Keratinocyte (primary cell): ENCODE measurements around the gene ADAMTSL1.

Experiments
- EZH2 ChIP-seq: IDR thresholded peaks from one replicate; pipeline ENCODE4 v1.6.1; 2012; ENCODE audit warnings: inconsistent platforms, mild to moderate bottlenecking, low read length, moderate library complexity
- TF ChIP-seq, protein P1 (sequence below), 3 experiments: IDR thresholded peaks in 1 of 3; conservative IDR thresholded peaks in 1 of 3; optimal IDR thresholded peaks in 1 of 3; 2 replicates in 2 of 3; 3 replicates in 1 of 3; pipeline versions ENCODE3 to v1.5.1; 2011; ENCODE audit warnings: low read length in 3 of 3, mild to moderate bottlenecking in 3 of 3, moderate library complexity in 2 of 3, control low read depth in 1 of 3, inconsistent platforms in 1 of 3; ENCODE audit not compliant: insufficient read depth in 2 of 3; ENCODE audit errors: extremely low read depth in 1 of 3

DNA sequence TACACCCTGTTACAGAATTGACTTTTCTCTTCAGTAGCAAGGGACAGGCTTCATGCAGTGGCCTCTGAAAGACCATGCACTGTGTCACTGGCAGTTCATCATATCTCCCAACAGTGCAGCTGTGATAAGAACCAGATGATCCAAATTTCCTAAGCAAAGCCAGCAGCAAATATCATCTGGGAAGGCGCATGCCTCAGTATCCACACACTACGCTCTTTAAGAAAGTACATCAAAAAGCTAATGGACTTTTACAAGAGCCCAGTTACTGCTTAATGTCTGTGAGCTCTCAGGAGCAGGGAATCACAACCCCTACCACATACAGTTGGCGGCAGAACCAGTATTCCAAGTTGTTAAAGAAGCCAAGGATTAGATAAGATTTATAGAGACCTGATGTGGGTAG lies 25.1 kb downstream of the ADAMTSL1 start:
- TF ChIP-seq, protein P1, sequence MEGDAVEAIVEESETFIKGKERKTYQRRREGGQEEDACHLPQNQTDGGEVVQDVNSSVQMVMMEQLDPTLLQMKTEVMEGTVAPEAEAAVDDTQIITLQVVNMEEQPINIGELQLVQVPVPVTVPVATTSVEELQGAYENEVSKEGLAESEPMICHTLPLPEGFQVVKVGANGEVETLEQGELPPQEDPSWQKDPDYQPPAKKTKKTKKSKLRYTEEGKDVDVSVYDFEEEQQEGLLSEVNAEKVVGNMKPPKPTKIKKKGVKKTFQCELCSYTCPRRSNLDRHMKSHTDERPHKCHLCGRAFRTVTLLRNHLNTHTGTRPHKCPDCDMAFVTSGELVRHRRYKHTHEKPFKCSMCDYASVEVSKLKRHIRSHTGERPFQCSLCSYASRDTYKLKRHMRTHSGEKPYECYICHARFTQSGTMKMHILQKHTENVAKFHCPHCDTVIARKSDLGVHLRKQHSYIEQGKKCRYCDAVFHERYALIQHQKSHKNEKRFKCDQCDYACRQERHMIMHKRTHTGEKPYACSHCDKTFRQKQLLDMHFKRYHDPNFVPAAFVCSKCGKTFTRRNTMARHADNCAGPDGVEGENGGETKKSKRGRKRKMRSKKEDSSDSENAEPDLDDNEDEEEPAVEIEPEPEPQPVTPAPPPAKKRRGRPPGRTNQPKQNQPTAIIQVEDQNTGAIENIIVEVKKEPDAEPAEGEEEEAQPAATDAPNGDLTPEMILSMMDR (optimal IDR thresholded peaks at IDR 0.05 in 1 of 3, IDR thresholded peaks at IDR 0.05 in 1 of 3, conservative IDR thresholded peaks at IDR 0.05 in 1 of 3; ENCODE audit: extremely low read depth in 1 of 3, insufficient read depth in 2 of 3, low read length in 3 of 3): no peak
- no peak for TF ChIP-seq EZH2
